Sigmoid colon (tissue), 4 donors: ENCODE data around the gene TAX1BP1.

Experiments
- CTCF ChIP-seq, 4 experiments: fragments of 450-650 bp in 3 of 4; fragments of 200-600 bp in 1 of 4; IDR thresholded peaks; one replicate each; pipeline ENCODE4 v1.5.1; 2016 to 2019; ENCODE audit warnings: antibody characterized with exemption in 4 of 4, mild to moderate bottlenecking in 3 of 4, moderate library complexity in 2 of 4
- EP300 ChIP-seq, 4 donors: sonication (generic); formaldehyde crosslinking; IDR thresholded peaks; one replicate each; pipeline ENCODE4 v1.6.1; 2017; ENCODE audit warnings: antibody characterized with exemption in 4 of 4
- POLR2A ChIP-seq, 2 donors: fragments of 450-650 bp; IDR thresholded peaks; one replicate each; pipeline ENCODE4 v1.6.1; 2016; ENCODE audit warnings: antibody characterized with exemption in 2 of 2, mild to moderate bottlenecking in 2 of 2, moderate library complexity in 2 of 2

- no peak for TF ChIP-seq POLR2A (IDR thresholded peaks at IDR 0.05)
- TF ChIP-seq CTCF (IDR thresholded peaks at IDR 0.05), result no peak
- no peak for TF ChIP-seq EP300 (IDR thresholded peaks at IDR 0.05)
Observed at GRCh38 chr7:27705200-27705594, 34.8 kb upstream of the TAX1BP1 start.
